ENCODE results near the gene CASKIN2.

DNA sequence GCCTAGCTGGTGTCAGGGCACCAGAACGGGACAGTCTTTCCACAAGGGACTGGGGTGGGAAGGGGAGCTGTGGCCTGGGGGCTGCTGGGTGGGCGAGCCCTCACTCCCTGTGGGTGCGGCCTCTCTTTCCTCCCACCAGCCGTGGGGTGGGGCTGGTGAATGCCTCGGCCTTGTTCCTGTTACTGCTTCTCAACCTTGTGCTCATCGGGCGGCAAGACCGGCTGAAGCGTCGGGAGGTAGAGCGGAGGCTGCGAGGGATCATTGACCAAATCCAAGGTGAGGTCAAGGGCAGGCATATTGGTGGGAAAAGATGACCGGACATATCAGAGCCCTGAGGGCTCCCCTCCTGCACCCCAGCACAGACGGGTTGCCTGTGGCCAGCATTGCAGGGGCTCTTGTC, 29.2 kb downstream of the CASKIN2 start:
- TF ChIP-seq EZH2phosphoT487 (IDR thresholded peaks at IDR 0.05; ENCODE audit: insufficient read depth, low read depth): no peak
- TF ChIP-seq EZH2 (IDR thresholded peaks at IDR 0.05; ENCODE audit: insufficient read depth, poor library complexity, severe bottlenecking): no peak
